Choroid plexus epithelial cell (primary cell): ENCODE data around the gene ACP4.

Experiments
- DNase-seq: peaks from one replicate; pipeline ENCODE4 v3.0.0-alpha.2; 2010; ENCODE audit warnings: low read depth
- H3K4me3 ChIP-seq: 2 replicates; pipeline ENCODE4 v1.5.1; 2011; ENCODE audit warnings: low read depth, mild to moderate bottlenecking, control low read depth, low read length, moderate library complexity
- CTCF ChIP-seq: conservative IDR thresholded peaks from 2 replicates; pipeline ENCODE4 v1.5.1; 2011; ENCODE audit warnings: low read depth, mild to moderate bottlenecking, control low read depth, inconsistent platforms, low read length, moderate library complexity

Gene ACP4

GRCh38 chr19:50817941-50818858, 28.0 kb downstream of the ACP4 start:
- peak; percentile 10 for DNase-seq
- peak overlapping the region; percentile 35 for H3K4me3 ChIP-seq
- TF ChIP-seq CTCF, result no peak

- no peak for TF ChIP-seq CTCF
- H3K4me3 ChIP-seq, result no peak overlapping the region
- DNase-seq, result no peak
Measured at GRCh38 chr19:50818859-50819472, 28.8 kb downstream of the ACP4 start.

- DNase-seq, result no peak
- TF ChIP-seq CTCF, result no peak
- no peak overlapping the region for H3K4me3 ChIP-seq
Measured at GRCh38 chr19:50819636-50820035, 29.4 kb downstream of the ACP4 start.

GRCh38 chr19:50820086-50820485, 29.9 kb downstream of the ACP4 start:
- no peak for TF ChIP-seq CTCF
- no peak for DNase-seq
- no peak overlapping the region for H3K4me3 ChIP-seq

- TF ChIP-seq CTCF, result no peak
- no peak for DNase-seq
- no peak overlapping the region for H3K4me3 ChIP-seq
Measured at GRCh38 chr19:50820549-50821247, 30.5 kb downstream of the ACP4 start.

- no peak overlapping the region for H3K4me3 ChIP-seq
- DNase-seq, result no peak
- no peak for TF ChIP-seq CTCF
Measured at GRCh38 chr19:50821248-50821612, 31.0 kb downstream of the ACP4 start.
